LHCN-M2 (cell line): ENCODE results near the gene KIAA1614. TPM values are rescaled to one million over a fixed set of nuclear protein-coding genes. Genes with fewer than 3 reads are reported as not detected.

ENCODE experiments used
- DNase-seq: peaks from one replicate; pipeline ENCODE4 v3.0.0-alpha.2; 2012; ENCODE audit warnings: low read depth
- total RNA-seq: library from RNA; depleted of rRNA; stranded (reverse); fragments of >200 nt; gene quantifications from 2 replicates; pipeline ENCODE4 v1.2.3, GENCODE V29; 2014; rRNA removed

The KIAA1614 gene
- total RNA-seq, 1 experiment from 2014 or later: 5.9 TPM

DNA sequence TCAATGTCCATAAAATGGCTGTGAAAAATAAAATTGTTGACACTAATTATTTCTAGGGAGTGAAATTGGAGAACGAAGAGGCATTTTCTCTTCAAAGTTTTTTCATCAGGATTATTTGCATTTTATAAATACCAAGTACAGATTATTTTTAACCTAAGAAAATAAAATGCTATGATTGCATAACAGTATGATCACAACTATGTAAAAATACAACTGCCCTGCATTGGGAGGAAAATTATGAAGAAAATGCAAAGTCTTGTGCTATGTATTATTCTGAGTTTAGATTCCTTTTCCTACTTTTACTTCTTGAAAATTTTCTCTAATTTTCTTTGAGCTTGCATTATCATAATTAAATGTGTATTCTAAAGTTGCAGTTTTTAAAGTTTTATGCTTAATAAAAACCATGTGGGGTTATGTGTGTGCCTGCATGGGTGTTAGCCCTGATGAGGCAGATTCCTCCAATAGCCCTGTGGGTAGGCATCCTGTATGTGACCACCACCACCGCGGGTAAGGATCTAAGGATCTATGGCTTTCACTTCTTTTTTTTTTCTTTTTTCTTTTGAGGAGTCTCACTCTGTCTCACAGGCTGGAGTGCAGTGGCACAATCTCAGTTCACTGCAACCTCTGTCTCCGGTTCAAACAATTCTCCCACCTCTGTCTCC, 85.3 kb downstream of the KIAA1614 start:
- no peak for DNase-seq

Other genes starting within 250 kb of the KIAA1614 start
- gene STX6, start 110.0 kb downstream of the KIAA1614 start, total RNA-seq: 19.3 and 20.2 TPM in 2 replicates
- gene MR1, start 121.1 kb downstream of the KIAA1614 start, total RNA-seq: 16.5 and 16.9 TPM in 2 replicates
- 99.0 and 107 TPM in 2 replicates for gene IER5, start 175.8 kb downstream of the KIAA1614 start, total RNA-seq